H1 (cell line): ENCODE results near the gene PIK3R4.

Experiments
- BACH1 ChIP-seq: IDR thresholded peaks from 2 replicates; pipeline ENCODE4 v1.6.1; 2012; ENCODE audit warnings: low read length, improper control_type of control experiment
- GTF2F1 ChIP-seq: IDR thresholded peaks from 2 replicates; pipeline ENCODE4 v1.6.1; 2012; ENCODE audit warnings: low read depth, low read length, improper control_type of control experiment, borderline replicate concordance
- POU5F1 ChIP-seq: IDR thresholded peaks from 2 replicates; pipeline ENCODE4 v1.6.1; 2011; ENCODE audit warnings: low read depth, mild to moderate bottlenecking, low read length, moderate library complexity
- RBBP5 ChIP-seq: IDR thresholded peaks from 2 replicates; pipeline ENCODE4 v1.7.1; 2012; ENCODE audit warnings: low read depth, mild to moderate bottlenecking, inconsistent platforms, low read length, moderate library complexity, borderline replicate concordance
- RNF2 ChIP-seq: fragments of 200-900, 300-1000 bp; sonication (generic); IDR thresholded peaks from 2 replicates; pipeline ENCODE4 v1.7.1; 2016; ENCODE audit warnings: borderline replicate concordance, low read depth, mild to moderate bottlenecking, antibody characterized with exemption, low read length; ENCODE audit not compliant: poor library complexity, severe bottlenecking; ENCODE audit errors: missing control alignments
- SIN3A ChIP-seq, 2 experiments: IDR thresholded peaks in 1 of 2; conservative IDR thresholded peaks in 1 of 2; 2 replicates each; pipeline ENCODE4 v1.6.1; 2011 to 2012; ENCODE audit warnings: low read length in 2 of 2, improper control_type of control experiment in 1 of 2, low read depth in 1 of 2, mild to moderate bottlenecking in 1 of 2
- SUZ12 ChIP-seq: fragments of 200-600 bp; sonication (generic); IDR thresholded peaks from 2 replicates; pipeline ENCODE4 v1.6.1; 2012; ENCODE audit warnings: mild to moderate bottlenecking, inconsistent platforms, low read length, moderate library complexity, mixed read lengths
- TCF12 ChIP-seq: IDR thresholded peaks from 2 replicates; pipeline ENCODE4 v1.6.1; 2011; ENCODE audit warnings: low read depth, mild to moderate bottlenecking, low read length
- TEAD4 ChIP-seq: IDR thresholded peaks from 2 replicates; pipeline ENCODE4 v1.6.1; 2012; ENCODE audit warnings: low read depth, low read length, inconsistent platforms, mixed read lengths
- YY1 ChIP-seq: IDR thresholded peaks from 2 replicates; pipeline ENCODE4 v1.6.1; 2011; ENCODE audit warnings: low read depth, mild to moderate bottlenecking, low read length
- TF ChIP-seq, protein P1 (sequence below), 3 experiments: IDR thresholded peaks; 1 replicate in 2 of 3; 2 replicates in 1 of 3; pipeline versions ENCODE4 v1.5.1 to v1.6.1; 2011; ENCODE audit warnings: low read length in 3 of 3, mild to moderate bottlenecking in 3 of 3, inconsistent platforms in 2 of 3, low read depth in 1 of 3, moderate library complexity in 1 of 3; ENCODE audit not compliant: insufficient read depth in 1 of 3; ENCODE audit errors: control extremely low read depth in 1 of 3

DNA sequence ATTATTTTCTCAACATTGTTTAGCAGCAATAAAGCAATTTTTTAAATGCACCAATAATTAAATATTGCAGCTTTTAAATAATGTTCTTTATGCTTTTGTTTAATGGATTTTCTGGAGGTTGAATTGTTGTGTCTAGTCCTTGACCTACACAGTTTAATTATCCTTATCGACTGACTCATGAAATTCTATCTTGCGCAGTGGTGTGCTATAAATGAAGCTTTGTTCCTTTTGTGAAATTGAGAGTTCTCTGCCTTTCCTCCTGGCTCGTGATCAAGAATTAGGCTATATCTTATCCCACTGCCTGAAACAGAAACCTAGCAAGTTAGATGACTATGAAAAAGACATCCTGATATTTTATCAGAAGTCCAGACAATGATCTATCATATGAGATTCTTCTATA lies 37.0 kb upstream of the PIK3R4 start:
- TF ChIP-seq TEAD4 (no peak), RNF2 (no peak), BACH1 (no peak), YY1 (no peak), POU5F1 (no peak), RBBP5 (no peak), GTF2F1 (no peak), SUZ12 (no peak), SIN3A (conservative IDR thresholded peaks at IDR 0.05 in 1 of 2, IDR thresholded peaks at IDR 0.05 in 1 of 2; ENCODE audit: low read depth in 1 of 2, low read length in 2 of 2) (no peak), TCF12 (no peak)
- TF ChIP-seq, protein P1, sequence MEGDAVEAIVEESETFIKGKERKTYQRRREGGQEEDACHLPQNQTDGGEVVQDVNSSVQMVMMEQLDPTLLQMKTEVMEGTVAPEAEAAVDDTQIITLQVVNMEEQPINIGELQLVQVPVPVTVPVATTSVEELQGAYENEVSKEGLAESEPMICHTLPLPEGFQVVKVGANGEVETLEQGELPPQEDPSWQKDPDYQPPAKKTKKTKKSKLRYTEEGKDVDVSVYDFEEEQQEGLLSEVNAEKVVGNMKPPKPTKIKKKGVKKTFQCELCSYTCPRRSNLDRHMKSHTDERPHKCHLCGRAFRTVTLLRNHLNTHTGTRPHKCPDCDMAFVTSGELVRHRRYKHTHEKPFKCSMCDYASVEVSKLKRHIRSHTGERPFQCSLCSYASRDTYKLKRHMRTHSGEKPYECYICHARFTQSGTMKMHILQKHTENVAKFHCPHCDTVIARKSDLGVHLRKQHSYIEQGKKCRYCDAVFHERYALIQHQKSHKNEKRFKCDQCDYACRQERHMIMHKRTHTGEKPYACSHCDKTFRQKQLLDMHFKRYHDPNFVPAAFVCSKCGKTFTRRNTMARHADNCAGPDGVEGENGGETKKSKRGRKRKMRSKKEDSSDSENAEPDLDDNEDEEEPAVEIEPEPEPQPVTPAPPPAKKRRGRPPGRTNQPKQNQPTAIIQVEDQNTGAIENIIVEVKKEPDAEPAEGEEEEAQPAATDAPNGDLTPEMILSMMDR (IDR thresholded peaks at IDR 0.05; ENCODE audit: control extremely low read depth in 1 of 3, insufficient read depth in 1 of 3, low read depth in 1 of 3, low read length in 3 of 3) = no peak
